Thoracic aorta (tissue), 2 donors: ENCODE measurements around the gene TPST1. TPM values are rescaled to one million over a fixed set of nuclear protein-coding genes. Genes with fewer than 3 reads are reported as not detected.

Experiments
- ATAC-seq: fragments of 150-250 bp; one replicate; pipeline ENCODE4 v1.8.0; 2017; ENCODE audit warnings: low read depth; ENCODE audit not compliant: insufficient number of reproducible peaks, low FRiP score
- DNase-seq: peaks from one replicate; pipeline ENCODE4 v3.0.0-alpha.2; 2020; ENCODE audit warnings: low spot score
- H3K27ac ChIP-seq, 2 donors: fragments of 200-600 bp; sonication (generic); 1 replicate in 1 of 2; 2 replicates in 1 of 2; pipeline ENCODE4 v1.5.1; 2016; ENCODE audit warnings: mild to moderate bottlenecking in 2 of 2, moderate library complexity in 2 of 2
- H3K27me3 ChIP-seq: fragments of 200-600 bp; sonication (generic); replicated peaks from 2 replicates; pipeline ENCODE4 v1.6.0; 2016; ENCODE audit warnings: mild to moderate bottlenecking; ENCODE audit not compliant: insufficient read depth
- H3K36me3 ChIP-seq: fragments of 200-600 bp; sonication (generic); one replicate; pipeline ENCODE4 v1.5.1; 2016
- H3K4me1 ChIP-seq, 2 donors: fragments of 200-600 bp; sonication (generic); 1 replicate in 1 of 2; 2 replicates in 1 of 2; pipeline versions ENCODE4 v1.5.1 to v1.6.0; 2016; ENCODE audit warnings: low read depth in 2 of 2, mild to moderate bottlenecking in 1 of 2; ENCODE audit not compliant: control insufficient read depth in 1 of 2
- H3K4me3 ChIP-seq: fragments of 200-600 bp; sonication (generic); 2 replicates; pipeline ENCODE4 v1.5.1; 2016; ENCODE audit warnings: mild to moderate bottlenecking
- H3K9me3 ChIP-seq: fragments of 200-600 bp; sonication (generic); 2 replicates; pipeline ENCODE4 v1.5.1; 2016
- CTCF ChIP-seq: fragments of 200-600 bp; sonication (generic); IDR thresholded peaks from one replicate; pipeline ENCODE4 v1.5.1; 2019; ENCODE audit warnings: antibody characterized with exemption
- total RNA-seq, 2 donors: library from RNA; depleted of rRNA; stranded (reverse); fragments of >200 nt; gene quantifications; one replicate each; pipeline versions ENCODE4 v1.1.0 to v1.2.3, GENCODE V29; 2016

The TPST1 gene
- total RNA-seq, 2 donors from 2014 or later: 18.1 to 25.4 TPM

- no peak for TF ChIP-seq CTCF
- DNase-seq: no peak
- Histone ChIP-seq H3K36me3 (no peaks in the 10 kb centered on the region), H3K27me3 (no peaks in the 10 kb centered on the region), H3K4me3 (no peak overlapping the region), H3K4me1 (peaks cover 3 to 15% of the 10 kb centered on the region in 2 donors), H3K27ac (no peak overlapping the region), H3K9me3 (no peaks in the 10 kb centered on the region)
- no peak for ATAC-seq
These were observed 121.5 kb downstream of the TPST1 start for GRCh38 chr7:66326501-66327215.

- no peak overlapping the region for H3K4me3 ChIP-seq
- no peak for DNase-seq
- H3K9me3 ChIP-seq: no peaks in the 10 kb centered on the region
- no peak for ATAC-seq
- H3K36me3 ChIP-seq: no peaks in the 10 kb centered on the region
- no peak for TF ChIP-seq CTCF
- H3K27me3 ChIP-seq: no peaks in the 10 kb centered on the region
- H3K27ac ChIP-seq: peak overlapping the region in 1 of 2 donors; percentile 25
- H3K4me1 ChIP-seq: peaks cover 3 to 16% of the 10 kb centered on the region in 2 donors
These were observed 125.8 kb downstream of the TPST1 start for GRCh38 chr7:66330961-66331360.

GRCh38 chr7:66331883-66332282, 126.7 kb downstream of the TPST1 start:
- TF ChIP-seq CTCF: no peak
- no peak for DNase-seq
- no peaks in the 10 kb centered on the region for H3K36me3 ChIP-seq
- H3K4me3 ChIP-seq: no peak overlapping the region
- no peak for ATAC-seq
- no peak overlapping the region for H3K27ac ChIP-seq
- H3K4me1 ChIP-seq: peaks cover 3 to 16% of the 10 kb centered on the region in 2 donors
- H3K27me3 ChIP-seq: no peaks in the 10 kb centered on the region
- H3K9me3 ChIP-seq: peaks cover 9% of the 10 kb centered on the region

- Histone ChIP-seq H3K4me3 (no peak overlapping the region), H3K27ac (no peak overlapping the region), H3K36me3 (no peaks in the 10 kb centered on the region), H3K9me3 (peaks cover 9% of the 10 kb centered on the region), H3K27me3 (no peaks in the 10 kb centered on the region), H3K4me1 (peaks cover 3 to 16% of the 10 kb centered on the region in 2 donors)
- ATAC-seq (no peak), DNase-seq (no peak)
- no peak for TF ChIP-seq CTCF
These were observed 128.3 kb downstream of the TPST1 start for GRCh38 chr7:66333443-66333842.

- DNase-seq: no peak
- peaks cover 3 to 15% of the 10 kb centered on the region in 2 donors for H3K4me1 ChIP-seq
These were observed 130.2 kb downstream of the TPST1 start for GRCh38 chr7:66335318-66335717.

More at GRCh38 chr7:66335318-66335717, 130.2 kb downstream of the TPST1 start:
- Histone ChIP-seq H3K36me3 (no peaks in the 10 kb centered on the region), H3K4me3 (no peak overlapping the region), H3K9me3 (peaks cover 9% of the 10 kb centered on the region), H3K27me3 (no peaks in the 10 kb centered on the region), H3K27ac (no peak overlapping the region)
- TF ChIP-seq CTCF: no peak
- no peak for ATAC-seq
